ENCODE measurements around the gene RIOK3. TPM values are rescaled to one million over a fixed set of nuclear protein-coding genes. Genes with fewer than 3 reads are reported as not detected.

RIOK3 gene
- total RNA-seq, 4 donors from 2014 or later: 77.3 to 220 (median 114) TPM

GRCh38 chr18:23515911-23516546 is 62.9 kb downstream of the RIOK3 start:
- ATAC-seq (peak; percentile 86 to 93), DNase-seq (peak; percentile 22 to 54)
- TF ChIP-seq, protein P1, sequence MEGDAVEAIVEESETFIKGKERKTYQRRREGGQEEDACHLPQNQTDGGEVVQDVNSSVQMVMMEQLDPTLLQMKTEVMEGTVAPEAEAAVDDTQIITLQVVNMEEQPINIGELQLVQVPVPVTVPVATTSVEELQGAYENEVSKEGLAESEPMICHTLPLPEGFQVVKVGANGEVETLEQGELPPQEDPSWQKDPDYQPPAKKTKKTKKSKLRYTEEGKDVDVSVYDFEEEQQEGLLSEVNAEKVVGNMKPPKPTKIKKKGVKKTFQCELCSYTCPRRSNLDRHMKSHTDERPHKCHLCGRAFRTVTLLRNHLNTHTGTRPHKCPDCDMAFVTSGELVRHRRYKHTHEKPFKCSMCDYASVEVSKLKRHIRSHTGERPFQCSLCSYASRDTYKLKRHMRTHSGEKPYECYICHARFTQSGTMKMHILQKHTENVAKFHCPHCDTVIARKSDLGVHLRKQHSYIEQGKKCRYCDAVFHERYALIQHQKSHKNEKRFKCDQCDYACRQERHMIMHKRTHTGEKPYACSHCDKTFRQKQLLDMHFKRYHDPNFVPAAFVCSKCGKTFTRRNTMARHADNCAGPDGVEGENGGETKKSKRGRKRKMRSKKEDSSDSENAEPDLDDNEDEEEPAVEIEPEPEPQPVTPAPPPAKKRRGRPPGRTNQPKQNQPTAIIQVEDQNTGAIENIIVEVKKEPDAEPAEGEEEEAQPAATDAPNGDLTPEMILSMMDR (IDR thresholded peaks at IDR 0.05 in 4 of 5, conservative IDR thresholded peaks at IDR 0.05 in 1 of 5): peak; percentile 56 to 88 (median 75)
- TF ChIP-seq POLR2A (IDR thresholded peaks at IDR 0.05): no peak
- Histone ChIP-seq H3K27me3 (no peaks in the 10 kb centered on the region), H3K27ac (no peak overlapping the region), H3K4me3 (no peak overlapping the region), H3K4me1 (no peaks in the 10 kb centered on the region), H3K36me3 (peaks cover 8 to 44% of the 10 kb centered on the region in 2 donors), H3K9me3 (no peaks in the 10 kb centered on the region)
- in situ Hi-C loops (cut with MboI; ENCODE audit: low sequenced_read_pairs in 4 of 4): loop anchor here (5.0 to 25.0 kb wide), 5 partner anchors 66 to 399 kb away; partner anchors contain the start of gene NPC1 (in 3 of the 4)
- intact Hi-C loops (cut with DNase I; ENCODE audit: low total_unique reads): loop anchor here (1.0 kb wide), 1 partner anchor 71 kb away; no protein-coding TSS in a partner anchor

- DNase-seq: no peak
- in situ Hi-C loops (cut with MboI; ENCODE audit: low sequenced_read_pairs in 4 of 4) (loop anchor here (5.0 to 25.0 kb wide), 5 partner anchors 63 to 395 kb away; partner anchors contain the start of gene NPC1 (in 3 of the 4)), intact Hi-C loops (cut with DNase I; ENCODE audit: low total_unique reads) (no loop called here)
- no peaks in the 10 kb centered on the region for H3K9me3 ChIP-seq
- peaks cover 8 to 76% of the 10 kb centered on the region in 2 donors for H3K36me3 ChIP-seq
- H3K4me3 ChIP-seq: no peak overlapping the region
- H3K27me3 ChIP-seq: no peaks in the 10 kb centered on the region
- TF ChIP-seq, protein P1 (IDR thresholded peaks at IDR 0.05 in 4 of 5, conservative IDR thresholded peaks at IDR 0.05 in 1 of 5): no peak
- no peak for TF ChIP-seq POLR2A (IDR thresholded peaks at IDR 0.05)
- H3K4me1 ChIP-seq: no peaks in the 10 kb centered on the region
- H3K27ac ChIP-seq: no peak overlapping the region
- ATAC-seq: no peak
Observed at GRCh38 chr18:23519734-23520133, 66.6 kb downstream of the RIOK3 start.

- Histone ChIP-seq H3K9me3 (no peaks in the 10 kb centered on the region), H3K36me3 (peaks cover 8 to 86% of the 10 kb centered on the region in 2 donors), H3K27ac (no peak overlapping the region), H3K4me1 (no peaks in the 10 kb centered on the region), H3K4me3 (no peak overlapping the region), H3K27me3 (no peaks in the 10 kb centered on the region)
- in situ Hi-C loops (cut with MboI; ENCODE audit: low sequenced_read_pairs in 4 of 4) (loop anchor here in 1 of 4 donors (25.0 kb wide), 1 partner anchor 291 kb away; no protein-coding TSS in a partner anchor), intact Hi-C loops (cut with DNase I; ENCODE audit: low total_unique reads) (no loop called here)
- no peak for ATAC-seq
- DNase-seq: no peak
- TF ChIP-seq, protein P1 (IDR thresholded peaks at IDR 0.05 in 4 of 5, conservative IDR thresholded peaks at IDR 0.05 in 1 of 5): no peak
- TF ChIP-seq POLR2A (IDR thresholded peaks at IDR 0.05): no peak
Observed at GRCh38 chr18:23521271-23521670, 68.2 kb downstream of the RIOK3 start.

GRCh38 chr18:23521907-23522306 is 68.8 kb downstream of the RIOK3 start:
- DNase-seq: no peak
- intact Hi-C loops (cut with DNase I; ENCODE audit: low total_unique reads): no loop called here
- H3K4me1 ChIP-seq: no peaks in the 10 kb centered on the region
- no peaks in the 10 kb centered on the region for H3K9me3 ChIP-seq
- in situ Hi-C loops (cut with MboI; ENCODE audit: low sequenced_read_pairs in 4 of 4): loop anchor here in 1 of 4 donors (25.0 kb wide), 1 partner anchor 290 kb away; no protein-coding TSS in a partner anchor
- peaks cover 8 to 90% of the 10 kb centered on the region in 2 donors for H3K36me3 ChIP-seq
- no peaks in the 10 kb centered on the region for H3K27me3 ChIP-seq
- TF ChIP-seq, protein P1 (IDR thresholded peaks at IDR 0.05 in 4 of 5, conservative IDR thresholded peaks at IDR 0.05 in 1 of 5): no peak
- TF ChIP-seq POLR2A (IDR thresholded peaks at IDR 0.05): no peak
- peak in 1 of 2 donors; percentile 49 for ATAC-seq
- peak overlapping the region in 1 of 4 donors; percentile 32 for H3K27ac ChIP-seq
- H3K4me3 ChIP-seq: no peak overlapping the region
